IPS-20b (cell line): ENCODE measurements around the gene AQP1.

Source experiments
- H3K27ac ChIP-seq: one replicate; pipeline ENCODE4 v1.5.1; 2013; ENCODE audit warnings: low read length
- H3K27me3 ChIP-seq: 2 replicates; pipeline ENCODE4 v1.6.1; 2013; ENCODE audit warnings: mild to moderate bottlenecking, low read length, inconsistent platforms; ENCODE audit not compliant: insufficient read depth
- H3K36me3 ChIP-seq: 2 replicates; pipeline ENCODE4 v1.6.1; 2013; ENCODE audit warnings: low read depth, mild to moderate bottlenecking, inconsistent platforms, low read length, moderate library complexity; ENCODE audit not compliant: insufficient read depth
- H3K4me1 ChIP-seq: 2 replicates; pipeline ENCODE4 v1.6.1; 2013; ENCODE audit warnings: mild to moderate bottlenecking, control low read depth, inconsistent platforms, low read length, moderate library complexity; ENCODE audit not compliant: insufficient read depth
- H3K4me3 ChIP-seq: 2 replicates; pipeline ENCODE4 v1.5.1; 2013; ENCODE audit warnings: mild to moderate bottlenecking, low read length, inconsistent platforms
- H3K9ac ChIP-seq: 2 replicates; pipeline ENCODE4 v1.6.1; 2013; ENCODE audit warnings: low read depth, mild to moderate bottlenecking, inconsistent platforms, low read length, moderate library complexity
- H3K9me3 ChIP-seq: 2 replicates; pipeline ENCODE4 v1.6.1; 2013; ENCODE audit warnings: mild to moderate bottlenecking, low read depth, low read length, inconsistent platforms; ENCODE audit not compliant: insufficient read depth

AQP1 gene

DNA sequence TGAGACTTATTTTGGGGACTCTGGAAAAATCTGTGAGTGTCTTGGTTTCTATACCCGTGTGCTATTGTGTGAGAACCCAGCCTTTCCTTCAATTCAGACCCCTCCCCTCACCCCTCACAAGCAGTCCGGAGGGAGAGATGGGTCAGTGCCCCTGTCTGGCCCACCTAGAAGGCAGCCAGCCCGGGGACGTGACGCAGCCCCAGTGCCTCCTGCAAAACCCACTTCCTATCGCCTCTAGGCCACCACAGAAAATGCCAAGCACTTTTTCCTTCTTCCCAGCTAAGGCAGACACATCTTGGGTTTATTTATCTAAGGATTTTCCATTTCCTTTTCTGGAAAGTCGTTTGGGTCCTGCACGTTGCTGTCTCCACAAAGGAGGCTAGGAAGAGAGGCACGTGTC, 11.6 kb upstream of the AQP1 start:
- H3K36me3 ChIP-seq, result no peaks in the 10 kb centered on the region
- H3K4me3 ChIP-seq, result no peak overlapping the region
- H3K9ac ChIP-seq, result no peak overlapping the region
- H3K9me3 ChIP-seq, result no peaks in the 10 kb centered on the region
- H3K4me1 ChIP-seq, result no peaks in the 10 kb centered on the region
- no peak overlapping the region for H3K27ac ChIP-seq
- H3K27me3 ChIP-seq, result no peaks in the 10 kb centered on the region

GRCh38 chr7:30900803-30901362, 10.8 kb upstream of the AQP1 start:
- H3K9ac ChIP-seq, result no peak overlapping the region
- H3K27me3 ChIP-seq, result no peaks in the 10 kb centered on the region
- H3K36me3 ChIP-seq, result no peaks in the 10 kb centered on the region
- no peak overlapping the region for H3K4me3 ChIP-seq
- no peaks in the 10 kb centered on the region for H3K9me3 ChIP-seq
- no peak overlapping the region for H3K27ac ChIP-seq
- no peaks in the 10 kb centered on the region for H3K4me1 ChIP-seq

- no peaks in the 10 kb centered on the region for H3K27me3 ChIP-seq
- H3K27ac ChIP-seq, result no peak overlapping the region
- H3K9me3 ChIP-seq, result no peaks in the 10 kb centered on the region
- no peak overlapping the region for H3K9ac ChIP-seq
- no peak overlapping the region for H3K4me3 ChIP-seq
- H3K36me3 ChIP-seq, result no peaks in the 10 kb centered on the region
- H3K4me1 ChIP-seq, result no peaks in the 10 kb centered on the region
Observed at GRCh38 chr7:30901856-30902255, 9.8 kb upstream of the AQP1 start.

DNA sequence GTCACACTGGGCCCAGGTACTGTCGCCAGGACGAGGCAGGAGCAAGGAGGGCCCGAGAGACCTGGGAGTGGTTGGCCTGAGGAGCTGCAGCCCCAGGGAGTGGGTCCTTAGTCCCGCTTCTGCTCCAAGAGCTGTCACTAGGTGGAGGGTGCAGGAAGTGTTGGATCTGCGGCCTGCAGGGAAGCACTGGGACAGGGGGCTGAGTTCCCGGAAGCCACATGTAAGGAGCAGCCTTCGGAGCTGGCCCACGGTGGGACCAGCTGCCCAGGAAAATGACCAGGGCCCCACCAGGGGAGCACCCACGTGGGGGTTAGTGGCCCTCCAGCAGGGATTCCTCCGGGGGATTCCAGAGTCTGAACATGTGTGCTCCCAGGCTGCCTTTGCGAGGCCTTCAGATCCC, 9.2 kb upstream of the AQP1 start:
- H3K4me3 ChIP-seq, result no peak overlapping the region
- no peaks in the 10 kb centered on the region for H3K27me3 ChIP-seq
- no peak overlapping the region for H3K27ac ChIP-seq
- no peaks in the 10 kb centered on the region for H3K36me3 ChIP-seq
- H3K9me3 ChIP-seq, result no peaks in the 10 kb centered on the region
- no peaks in the 10 kb centered on the region for H3K4me1 ChIP-seq
- no peak overlapping the region for H3K9ac ChIP-seq

DNA sequence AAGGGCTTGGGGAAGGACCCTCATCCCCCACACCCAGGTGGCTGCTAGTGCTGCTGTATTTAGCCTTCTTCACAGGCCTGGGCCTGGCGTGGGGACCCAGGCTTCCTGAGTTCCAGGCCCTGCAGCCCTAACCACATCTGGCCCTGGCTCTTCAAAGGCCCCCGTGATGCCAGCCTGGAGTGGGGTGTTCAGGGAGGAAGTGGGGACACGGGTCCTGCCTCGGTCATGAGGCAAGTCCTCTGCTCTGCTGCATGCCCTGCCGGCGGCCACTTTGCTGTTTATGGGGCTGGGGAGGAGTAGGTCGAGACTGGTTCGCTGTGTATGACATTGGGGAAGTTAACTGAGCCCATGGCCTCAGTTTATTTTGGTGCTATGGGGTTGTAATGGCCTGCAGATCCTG, 8.5 kb upstream of the AQP1 start:
- no peaks in the 10 kb centered on the region for H3K36me3 ChIP-seq
- no peaks in the 10 kb centered on the region for H3K27me3 ChIP-seq
- H3K4me3 ChIP-seq, result no peak overlapping the region
- H3K4me1 ChIP-seq, result no peaks in the 10 kb centered on the region
- no peak overlapping the region for H3K9ac ChIP-seq
- H3K27ac ChIP-seq, result no peak overlapping the region
- no peaks in the 10 kb centered on the region for H3K9me3 ChIP-seq

- no peaks in the 10 kb centered on the region for H3K9me3 ChIP-seq
- no peak overlapping the region for H3K4me3 ChIP-seq
- H3K4me1 ChIP-seq, result no peaks in the 10 kb centered on the region
- H3K36me3 ChIP-seq, result no peaks in the 10 kb centered on the region
- no peak overlapping the region for H3K27ac ChIP-seq
- H3K27me3 ChIP-seq, result no peaks in the 10 kb centered on the region
- no peak overlapping the region; the same call in 1 of the 2 replicates for H3K9ac ChIP-seq
Observed at GRCh38 chr7:30904561-30904960, 7.1 kb upstream of the AQP1 start.

DNA sequence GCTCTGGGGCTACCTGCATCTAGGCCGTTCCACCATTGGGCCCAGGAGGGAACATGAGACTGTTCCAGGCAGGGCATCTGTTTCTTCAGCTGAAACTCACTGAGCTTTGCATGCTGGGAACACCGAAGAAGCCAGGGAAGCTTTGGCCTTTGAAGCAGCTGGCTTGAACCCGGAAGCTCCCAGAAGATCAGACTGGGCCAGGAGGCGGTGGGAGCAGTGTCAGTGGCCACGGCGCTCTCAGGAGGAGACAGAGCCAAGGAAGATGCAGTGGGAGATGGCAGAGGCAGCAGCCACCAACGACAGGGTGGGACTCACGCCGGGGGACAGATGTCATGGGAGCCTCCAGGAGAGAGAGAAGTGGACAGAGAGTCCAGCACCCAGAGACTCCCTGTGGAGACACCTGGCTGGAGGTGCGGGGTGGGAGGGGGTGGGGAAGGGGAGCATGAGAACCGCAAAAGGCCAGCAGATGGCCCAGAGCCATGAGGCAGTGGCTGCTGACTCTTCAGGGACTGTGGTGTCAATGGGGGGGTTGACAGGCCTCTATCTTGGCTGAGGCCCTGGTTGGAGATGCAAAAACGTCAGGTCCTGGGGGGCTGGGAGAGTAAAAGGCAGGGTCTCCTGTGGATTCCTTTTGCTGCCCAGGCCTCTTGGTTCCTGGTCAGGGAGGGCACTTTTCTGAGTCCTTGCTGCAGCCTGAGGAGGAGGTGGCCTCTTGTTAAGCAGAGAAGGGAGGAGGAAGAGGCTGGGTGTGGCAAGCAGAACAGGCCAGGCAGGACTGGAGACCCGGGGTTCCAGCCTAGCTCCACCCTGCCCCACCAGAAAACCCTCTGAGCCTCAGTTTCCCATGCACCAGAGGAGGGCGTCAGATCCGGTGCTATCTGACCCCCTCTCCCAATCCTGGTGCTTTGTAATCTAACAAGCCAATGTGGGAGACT, 6.3 kb upstream of the AQP1 start:
- no peaks in the 10 kb centered on the region for H3K4me1 ChIP-seq
- no peaks in the 10 kb centered on the region for H3K36me3 ChIP-seq
- no peak overlapping the region for H3K9ac ChIP-seq
- no peak overlapping the region for H3K4me3 ChIP-seq
- H3K9me3 ChIP-seq, result no peaks in the 10 kb centered on the region
- no peaks in the 10 kb centered on the region for H3K27me3 ChIP-seq
- H3K27ac ChIP-seq, result no peak overlapping the region

DNA sequence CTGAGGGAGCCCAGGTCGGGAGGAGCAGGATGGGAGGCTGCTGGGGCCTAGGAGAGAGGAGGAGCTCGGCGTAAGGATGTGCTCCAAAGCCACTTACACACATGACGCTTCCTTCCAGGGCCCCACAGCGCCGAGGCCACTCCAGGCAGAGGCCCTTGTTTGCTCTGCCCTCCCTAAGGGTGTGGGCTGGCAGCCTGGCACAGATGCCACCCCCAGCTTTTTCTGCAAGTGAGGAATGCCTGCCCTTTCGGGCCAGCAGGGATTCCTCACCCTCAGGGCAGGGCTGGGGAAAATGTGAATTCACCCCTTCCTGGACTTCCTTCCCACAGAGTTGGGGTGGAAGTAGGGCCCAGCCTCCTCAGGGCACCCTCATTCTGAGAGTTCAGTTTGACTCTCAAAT, 5.6 kb upstream of the AQP1 start:
- Histone ChIP-seq H3K4me3 (no peak overlapping the region), H3K27me3 (no peaks in the 10 kb centered on the region), H3K36me3 (no peaks in the 10 kb centered on the region), H3K9me3 (no peaks in the 10 kb centered on the region), H3K9ac (no peak overlapping the region; the same call in 1 of the 2 replicates), H3K27ac (no peak overlapping the region), H3K4me1 (no peaks in the 10 kb centered on the region)

GRCh38 chr7:30906515-30907240, 5.0 kb upstream of the AQP1 start:
- Histone ChIP-seq H3K4me1 (no peaks in the 10 kb centered on the region), H3K9me3 (no peaks in the 10 kb centered on the region), H3K27ac (no peak overlapping the region), H3K36me3 (no peaks in the 10 kb centered on the region), H3K4me3 (no peak overlapping the region), H3K27me3 (no peaks in the 10 kb centered on the region), H3K9ac (no peak overlapping the region)

DNA sequence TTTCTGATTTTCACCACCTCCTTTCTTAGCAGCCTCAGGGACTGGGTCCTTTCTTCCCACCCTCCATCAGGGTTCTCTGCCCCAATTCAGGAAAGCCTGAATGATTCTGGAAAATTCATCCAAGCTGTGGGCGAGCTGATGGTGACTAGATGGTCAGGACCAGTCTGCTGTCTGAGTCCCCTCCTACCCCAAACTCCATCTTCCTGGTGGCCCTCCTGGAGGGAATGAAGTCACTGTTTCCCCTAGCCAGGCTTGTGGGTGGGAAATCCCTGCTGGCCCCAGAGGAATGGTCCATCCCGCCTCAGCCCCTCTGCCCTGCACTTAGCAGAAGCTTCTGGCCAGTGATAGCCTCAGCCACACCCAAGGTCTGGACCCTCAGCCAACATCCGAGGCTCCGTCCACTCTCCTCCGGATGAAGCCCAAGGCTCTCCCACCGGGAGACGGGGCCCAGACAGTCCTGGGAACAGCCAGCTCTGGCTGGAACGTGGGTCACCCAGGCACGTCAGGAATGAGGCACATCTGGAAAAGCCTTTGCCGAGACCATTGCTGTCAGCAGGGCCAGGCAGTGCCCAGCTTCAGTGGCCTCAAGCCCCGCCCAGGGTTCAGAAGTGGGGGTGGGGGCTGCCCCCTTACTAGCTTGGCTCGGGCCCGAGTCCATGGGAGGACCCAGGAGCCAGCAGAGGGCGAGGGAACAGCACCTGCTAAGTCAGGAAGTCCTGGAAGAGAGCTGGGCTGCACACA, 4.0 kb upstream of the AQP1 start:
- Histone ChIP-seq H3K4me3 (no peak overlapping the region), H3K4me1 (no peaks in the 10 kb centered on the region), H3K36me3 (no peaks in the 10 kb centered on the region), H3K27me3 (no peaks in the 10 kb centered on the region), H3K9me3 (no peaks in the 10 kb centered on the region), H3K9ac (no peak overlapping the region), H3K27ac (no peak overlapping the region)

DNA sequence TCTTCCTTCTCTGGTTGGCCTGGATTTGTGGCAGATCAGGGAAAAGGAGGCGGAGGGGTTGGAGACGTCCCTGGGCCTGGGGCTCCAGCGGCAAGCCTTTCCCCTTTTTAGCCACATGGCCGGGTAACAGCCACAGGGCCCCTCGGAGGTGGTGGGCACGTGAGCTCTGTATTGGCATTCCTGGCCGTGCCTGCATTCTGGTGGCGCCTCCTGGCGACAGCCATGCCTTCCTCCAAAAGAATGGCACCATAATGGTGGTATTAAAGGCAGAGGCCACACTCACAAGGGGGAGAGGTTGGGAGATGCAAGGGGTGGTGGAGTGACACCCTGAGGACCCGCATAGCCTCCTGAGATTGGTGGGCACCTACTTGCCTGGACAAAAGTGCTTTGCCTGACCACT, 3.0 kb upstream of the AQP1 start:
- Histone ChIP-seq H3K9me3 (no peaks in the 10 kb centered on the region), H3K4me1 (no peaks in the 10 kb centered on the region)

More for the DNA sequence above, 3.0 kb upstream of the AQP1 start:
- Histone ChIP-seq H3K27me3 (no peaks in the 10 kb centered on the region), H3K27ac (no peak overlapping the region), H3K4me3 (no peak overlapping the region), H3K9ac (no peak overlapping the region), H3K36me3 (no peaks in the 10 kb centered on the region)
